Measurements from ENCODE around the gene VSIG10L2. TPM values are rescaled to one million over a fixed set of nuclear protein-coding genes. Genes with fewer than 3 reads are reported as not detected.

The VSIG10L2 gene
- total RNA-seq, 4 donors from 2014 or later, result 2.0 to 17.2 (median 6.7) TPM

GRCh38 chr11:125931116-125931515 is 14.7 kb upstream of the VSIG10L2 start:
- Histone ChIP-seq H3K27ac (no peak overlapping the region), H3K9me3 (no peaks in the 10 kb centered on the region), H3K27me3 (no peaks in the 10 kb centered on the region), H3K36me3 (no peaks in the 10 kb centered on the region), H3K4me3 (no peak overlapping the region), H3K4me1 (peaks cover 11% of the 10 kb centered on the region)
- no peak for DNase-seq (ENCODE audit: low spot score in 2 of 2)
- TF ChIP-seq CTCF (IDR thresholded peaks at IDR 0.05) (no peak), EP300 (IDR thresholded peaks at IDR 0.05) (no peak), POLR2A (IDR thresholded peaks at IDR 0.05) (no peak), POLR2AphosphoS5 (IDR thresholded peaks at IDR 0.05) (no peak)
- WGBS, result 51% methylated on average over 3 of the region's 3 CpGs

GRCh38 chr11:125931668-125932067 is 14.2 kb upstream of the VSIG10L2 start:
- Histone ChIP-seq H3K36me3 (no peaks in the 10 kb centered on the region), H3K4me3 (no peak overlapping the region), H3K9me3 (no peaks in the 10 kb centered on the region), H3K4me1 (peaks cover 11% of the 10 kb centered on the region), H3K27ac (no peak overlapping the region), H3K27me3 (no peaks in the 10 kb centered on the region)
- 29% methylated on average over 6 of the region's 6 CpGs for WGBS
- DNase-seq (ENCODE audit: low spot score in 2 of 2), result peak in 1 of 2 donors; percentile 7
- no peak for TF ChIP-seq CTCF (IDR thresholded peaks at IDR 0.05)

GRCh38 chr11:125932301-125932700 is 13.5 kb upstream of the VSIG10L2 start:
- 78% methylated on average over 9 of the region's 9 CpGs for WGBS
- Histone ChIP-seq H3K27ac (no peak overlapping the region), H3K4me3 (no peak overlapping the region), H3K36me3 (no peaks in the 10 kb centered on the region), H3K4me1 (peaks cover 11% of the 10 kb centered on the region), H3K9me3 (no peaks in the 10 kb centered on the region), H3K27me3 (no peaks in the 10 kb centered on the region)
- TF ChIP-seq POLR2A (IDR thresholded peaks at IDR 0.05), result no peak
- peak in 1 of 2 donors; percentile 43 for DNase-seq (ENCODE audit: low spot score in 2 of 2)

GRCh38 chr11:125933030-125933813 is 12.6 kb upstream of the VSIG10L2 start:
- DNase-seq (ENCODE audit: low spot score in 2 of 2), result peak in 1 of 2 donors; percentile 40
- TF ChIP-seq CTCF (IDR thresholded peaks at IDR 0.05) (no peak), POLR2AphosphoS5 (IDR thresholded peaks at IDR 0.05) (no peak), POLR2A (IDR thresholded peaks at IDR 0.05) (no peak), EP300 (IDR thresholded peaks at IDR 0.05) (no peak)

GRCh38 chr11:125934473-125934872 is 11.4 kb upstream of the VSIG10L2 start:
- H3K27ac ChIP-seq, result no peak overlapping the region
- H3K4me3 ChIP-seq, result no peak overlapping the region
- H3K36me3 ChIP-seq, result no peaks in the 10 kb centered on the region
- H3K27me3 ChIP-seq, result no peaks in the 10 kb centered on the region
- H3K4me1 ChIP-seq, result peaks cover 24% of the 10 kb centered on the region
- DNase-seq (ENCODE audit: low spot score in 2 of 2), result no peak
- TF ChIP-seq POLR2AphosphoS5 (IDR thresholded peaks at IDR 0.05) (no peak), POLR2A (IDR thresholded peaks at IDR 0.05) (no peak), EP300 (IDR thresholded peaks at IDR 0.05) (no peak), CTCF (IDR thresholded peaks at IDR 0.05) (no peak)
- WGBS, result 97% methylated on average over 8 of the region's 8 CpGs
- H3K9me3 ChIP-seq, result no peaks in the 10 kb centered on the region

More at GRCh38 chr11:125933030-125933813, 12.6 kb upstream of the VSIG10L2 start:
- no peaks in the 10 kb centered on the region for H3K36me3 ChIP-seq
- WGBS, result 66% methylated on average over 12 of the region's 12 CpGs
- H3K4me1 ChIP-seq, result peaks cover 14% of the 10 kb centered on the region
- no peak overlapping the region for H3K4me3 ChIP-seq
- no peak overlapping the region for H3K27ac ChIP-seq
- H3K9me3 ChIP-seq, result no peaks in the 10 kb centered on the region
- no peaks in the 10 kb centered on the region for H3K27me3 ChIP-seq
